NCI-H82 treated with DMSO at 0.1 percent for 48 hours (cell line): ENCODE results near the gene UBXN11.
"Not testable (repeated sequence)": the region's sequence is repeated elsewhere in the genome, so short reads cannot be mapped to it uniquely, and the experiment has no call there.

ENCODE experiments used
- DNase-seq: peaks from one replicate; lab custom pipeline; 2025; ENCODE audit not compliant: unreplicated experiment; lab: John Stamatoyannopoulos, UW

Gene UBXN11

GRCh38 chr1:26336477-26337205, 30.2 kb upstream of the UBXN11 start:
- DNase-seq = peak; percentile 59

- no peak for DNase-seq
These were observed 29.5 kb upstream of the UBXN11 start for GRCh38 chr1:26335774-26336476.

DNA sequence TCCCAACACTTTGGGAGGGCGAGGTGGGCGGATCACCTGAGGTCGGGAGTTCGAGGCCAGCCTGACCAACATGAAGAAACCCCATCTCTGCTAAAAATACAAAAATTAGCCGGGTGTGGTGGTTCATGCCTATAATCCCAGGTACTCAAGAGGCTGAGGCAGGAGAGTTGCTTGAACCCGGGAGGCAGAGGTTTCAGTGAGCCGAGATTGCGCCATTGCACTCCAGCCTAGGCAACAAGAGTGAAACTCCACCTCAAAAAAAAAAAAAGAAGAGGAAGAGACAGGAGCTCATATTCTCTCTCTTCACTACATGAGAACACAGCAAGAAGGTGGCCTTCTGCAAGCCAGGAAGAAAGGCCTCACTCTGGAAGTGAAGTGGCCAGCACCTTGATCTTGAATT, 26.9 kb upstream of the UBXN11 start:
- not testable (repeated sequence) for DNase-seq

DNA sequence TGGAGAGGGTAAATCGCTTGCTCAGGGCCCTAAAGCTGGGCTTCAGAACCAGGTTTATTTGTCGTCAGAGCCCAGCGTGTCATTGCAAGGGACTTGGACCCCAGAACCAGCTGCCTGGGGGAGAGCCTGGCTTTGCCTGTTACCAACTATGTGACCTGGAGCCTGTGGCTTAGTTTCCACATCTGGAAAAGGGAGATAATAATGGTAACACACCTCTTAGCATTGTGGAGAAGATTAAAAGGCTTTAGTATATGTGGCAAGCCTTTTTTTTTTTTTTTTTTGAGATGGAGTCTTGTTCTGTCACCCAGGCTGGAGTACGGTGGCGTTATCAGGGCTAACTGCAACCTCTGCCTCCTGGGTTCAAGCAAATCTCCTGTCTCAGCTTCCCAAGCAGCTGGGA, 23.8 kb upstream of the UBXN11 start:
- no peak for DNase-seq

GRCh38 chr1:26329380-26329779, 22.9 kb upstream of the UBXN11 start:
- not testable (repeated sequence) for DNase-seq

GRCh38 chr1:26328597-26328996, 22.2 kb upstream of the UBXN11 start:
- no peak for DNase-seq

GRCh38 chr1:26327956-26328362, 21.5 kb upstream of the UBXN11 start:
- DNase-seq = no peak

DNA sequence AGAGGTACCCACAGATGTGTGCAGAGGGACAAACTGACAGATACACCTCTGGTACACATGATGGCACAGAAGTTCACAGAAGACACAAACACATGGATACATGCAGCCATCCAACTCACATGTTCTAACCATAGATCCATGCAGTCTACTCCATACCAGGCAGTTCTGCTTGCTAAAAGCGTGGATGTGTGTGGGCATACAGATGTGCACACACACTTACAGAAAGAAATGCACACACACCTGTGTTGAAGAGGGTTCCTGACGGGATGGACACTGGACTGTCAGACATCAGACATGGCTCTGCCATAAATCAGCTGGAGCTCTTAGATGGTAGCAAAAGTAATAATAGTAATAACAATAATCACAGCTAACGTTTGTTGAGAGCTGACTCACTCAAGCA, 18.1 kb upstream of the UBXN11 start:
- no peak for DNase-seq

DNA sequence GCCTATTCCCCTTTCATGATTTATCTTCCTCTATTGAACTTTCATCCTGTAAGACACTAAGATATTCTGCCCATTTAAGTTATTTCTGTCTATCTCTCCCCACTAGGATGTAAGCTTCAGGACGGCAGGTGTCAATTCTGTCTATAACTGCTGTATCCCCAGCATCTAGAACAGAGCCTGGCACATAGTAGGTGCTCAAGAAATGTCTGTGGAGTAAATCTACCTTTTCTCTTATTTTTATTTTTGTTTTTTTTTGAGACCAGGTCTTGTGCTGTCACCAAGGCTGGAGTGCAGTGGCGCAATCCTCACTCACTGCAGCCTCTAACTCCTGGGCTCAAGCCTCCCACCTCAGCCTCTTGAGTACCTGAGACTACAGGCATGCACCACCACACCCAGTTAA, 16.9 kb upstream of the UBXN11 start:
- no peak for DNase-seq

DNA sequence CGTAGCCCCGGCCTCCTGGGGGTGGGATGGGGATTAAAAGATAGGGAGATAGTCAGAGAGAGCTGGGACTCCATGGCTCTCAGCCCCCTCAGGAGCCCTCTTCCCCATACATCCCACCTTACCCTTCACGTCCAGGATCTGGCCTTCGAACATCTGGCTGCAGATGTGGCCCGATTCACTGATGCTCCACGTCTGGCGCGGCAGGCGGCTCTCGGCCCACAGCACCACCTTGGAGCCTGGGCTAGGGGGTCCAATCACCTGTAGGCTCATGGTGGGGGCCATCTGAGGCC, 15.6 kb upstream of the UBXN11 start:
- DNase-seq = no peak

GRCh38 chr1:26321315-26322041, 15.0 kb upstream of the UBXN11 start:
- DNase-seq = peak; percentile 60

DNA sequence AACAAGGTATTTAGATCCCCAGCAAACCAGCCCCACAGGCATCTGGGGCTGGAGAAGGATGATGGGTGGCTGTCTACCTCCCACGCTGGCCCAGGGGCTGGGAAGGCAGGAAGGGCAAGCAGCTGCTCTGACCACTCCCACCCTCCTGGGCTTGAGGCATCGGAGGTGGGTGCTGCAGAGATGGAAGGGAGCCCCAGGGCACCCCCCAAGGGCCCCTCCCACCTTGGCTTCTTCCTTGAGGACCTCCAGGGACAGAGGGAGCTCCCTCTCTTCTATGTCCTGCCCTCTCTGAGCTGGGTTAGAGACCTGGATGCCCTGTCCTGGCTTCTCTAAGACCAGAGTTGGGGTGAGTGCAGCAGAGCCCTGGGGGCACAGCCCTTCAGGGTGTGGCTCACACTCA, 14.5 kb upstream of the UBXN11 start:
- DNase-seq = no peak

DNA sequence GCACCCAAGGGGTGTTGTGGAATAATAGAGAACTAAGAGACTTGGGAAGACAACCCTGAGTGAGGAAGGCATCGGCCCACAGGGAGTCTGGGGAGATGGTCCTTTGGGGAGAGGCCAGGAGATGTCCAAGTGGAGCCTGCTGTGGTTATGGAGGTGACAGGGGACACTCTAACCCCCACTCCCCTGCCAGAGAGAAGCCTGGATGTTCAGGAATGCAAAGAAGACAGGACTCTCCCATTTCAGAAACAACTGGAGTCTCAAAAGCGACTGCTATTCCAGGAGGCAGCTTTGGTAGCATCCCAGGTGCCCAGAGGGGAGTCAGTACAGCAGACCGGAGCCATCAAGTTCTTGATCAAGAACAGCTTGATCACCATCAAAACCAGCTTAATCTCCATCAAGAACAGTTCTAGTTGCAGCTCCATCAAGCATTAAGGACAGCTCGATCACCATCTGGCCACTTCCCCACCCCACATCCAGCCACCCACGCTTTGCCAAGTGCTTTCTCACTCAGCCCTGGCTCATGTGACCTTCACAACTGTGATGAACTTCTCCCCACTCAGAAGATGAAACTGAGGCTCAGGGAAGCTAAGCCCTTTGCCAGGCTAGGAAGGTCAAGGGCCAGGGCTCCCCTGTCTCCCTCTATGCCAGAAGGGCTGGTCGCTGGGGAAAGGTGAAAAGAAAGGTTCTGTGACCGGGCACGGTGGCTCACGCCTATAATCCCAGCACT, 12.1 kb upstream of the UBXN11 start:
- no peak for DNase-seq

DNA sequence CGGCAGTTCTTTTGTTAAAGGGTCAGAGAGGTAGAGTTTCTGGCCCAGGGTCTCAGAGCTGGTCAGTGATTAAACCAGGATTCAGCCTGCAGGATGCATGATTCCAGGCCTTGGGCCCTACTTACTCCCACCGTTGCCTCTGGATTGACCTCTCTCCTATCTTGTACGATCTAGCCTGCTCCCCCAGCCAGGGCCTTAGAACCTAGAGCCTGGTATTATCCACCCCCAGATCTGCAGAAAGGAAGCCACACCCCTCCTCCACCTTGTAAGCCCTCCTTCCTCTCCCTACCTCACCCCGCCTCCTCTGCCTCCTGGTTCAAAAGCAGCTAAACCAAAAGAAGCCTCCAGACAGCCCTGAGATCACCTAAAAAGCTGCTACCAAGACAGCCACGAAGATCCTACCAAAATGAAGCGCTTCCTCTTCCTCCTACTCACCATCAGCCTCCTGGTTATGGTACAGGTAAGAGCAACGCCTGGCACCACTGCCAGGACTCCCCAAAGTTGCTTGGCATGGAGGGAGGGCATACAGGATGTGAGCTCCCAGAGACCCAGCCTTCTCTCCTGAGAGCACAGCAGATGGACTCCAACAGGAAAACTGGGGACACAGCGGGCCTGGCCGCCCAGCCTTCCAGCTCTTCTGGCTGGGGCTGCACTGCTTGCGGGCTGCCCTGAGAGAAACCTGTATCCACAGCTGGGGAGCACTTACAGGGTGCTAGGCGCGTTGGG, 11.3 kb upstream of the UBXN11 start, which contains the start of gene CD52:
CD52 (plus strand) TSS at position 347 of the 726 bp plus-strand sequence; CDS start at position 407, 60 bp downstream.
- DNase-seq = no peak

- no peak for DNase-seq
These were observed 10.7 kb upstream of the UBXN11 start for GRCh38 chr1:26317146-26317545.

DNA sequence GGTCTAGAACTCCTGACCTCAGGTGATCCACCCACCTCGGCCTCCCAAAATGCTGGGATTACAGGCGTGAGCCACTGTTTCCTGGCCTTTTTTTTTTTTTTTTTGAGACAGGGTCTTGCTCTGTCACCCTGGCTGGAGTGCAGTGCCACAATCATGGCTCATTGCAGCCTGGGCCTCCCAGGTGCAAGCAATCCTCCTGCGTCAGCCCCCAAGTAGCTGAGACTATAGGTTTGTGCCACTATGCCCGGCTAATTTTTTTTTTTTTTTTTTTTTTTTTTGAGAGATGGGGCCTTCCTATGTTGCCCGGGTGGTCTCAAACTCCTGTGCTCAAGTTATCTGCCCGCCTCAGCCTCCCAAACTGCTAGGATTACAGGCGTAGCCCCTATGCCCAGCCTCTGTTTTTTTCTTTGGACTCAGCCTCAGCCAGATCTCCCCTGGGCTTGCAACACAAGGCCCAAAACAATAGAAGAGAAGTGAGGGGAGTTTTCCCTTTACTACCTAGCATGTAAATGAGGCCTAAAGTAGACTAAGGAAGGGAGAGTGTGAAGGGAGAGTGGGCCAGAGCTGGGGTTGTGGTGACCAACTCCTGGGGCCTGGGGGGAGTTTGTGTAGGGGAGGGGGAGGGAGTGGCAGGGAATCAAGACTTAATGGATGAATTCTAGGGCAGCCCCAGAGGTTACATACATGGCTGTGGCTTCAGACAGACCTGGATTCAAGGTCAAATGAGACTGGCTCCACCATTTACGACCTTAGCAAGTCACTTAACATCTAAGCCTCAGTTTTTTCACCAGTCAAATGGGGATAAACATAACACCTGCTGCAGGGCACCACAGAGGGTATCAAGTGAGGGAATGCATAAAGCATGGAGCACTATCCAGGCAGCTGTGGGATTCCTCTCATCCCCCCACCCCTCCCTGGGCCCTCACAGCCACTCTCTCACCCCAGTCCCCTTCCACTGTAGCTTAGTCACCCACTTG, 9.7 kb upstream of the UBXN11 start:
- no peak for DNase-seq

GRCh38 chr1:26314501-26314900, 8.1 kb upstream of the UBXN11 start:
- DNase-seq = no peak

GRCh38 chr1:26307966-26308899, 1.8 kb upstream of the UBXN11 start:
- DNase-seq = not testable (repeated sequence)
